OCI-LY1 (cell line): Measurements from ENCODE around the gene ANKRD6.

Experiments
- EZH2 ChIP-seq: fragments of 200-600 bp; sonication (generic), shearing (Covaris generic); IDR thresholded peaks from 2 replicates; pipeline ENCODE4 v1.8.0; 2017; ENCODE audit warnings: borderline replicate concordance, mixed run types, mild to moderate bottlenecking, antibody characterized with exemption, low read length, moderate library complexity, mixed read lengths
- TF ChIP-seq, protein P1 (sequence below): fragments of 200-600 bp; sonication (generic), shearing (Covaris generic); IDR thresholded peaks from 2 replicates; pipeline ENCODE4 v1.5.1; 2017; ENCODE audit warnings: mild to moderate bottlenecking, antibody characterized with exemption, low read length, moderate library complexity, mixed read lengths

DNA sequence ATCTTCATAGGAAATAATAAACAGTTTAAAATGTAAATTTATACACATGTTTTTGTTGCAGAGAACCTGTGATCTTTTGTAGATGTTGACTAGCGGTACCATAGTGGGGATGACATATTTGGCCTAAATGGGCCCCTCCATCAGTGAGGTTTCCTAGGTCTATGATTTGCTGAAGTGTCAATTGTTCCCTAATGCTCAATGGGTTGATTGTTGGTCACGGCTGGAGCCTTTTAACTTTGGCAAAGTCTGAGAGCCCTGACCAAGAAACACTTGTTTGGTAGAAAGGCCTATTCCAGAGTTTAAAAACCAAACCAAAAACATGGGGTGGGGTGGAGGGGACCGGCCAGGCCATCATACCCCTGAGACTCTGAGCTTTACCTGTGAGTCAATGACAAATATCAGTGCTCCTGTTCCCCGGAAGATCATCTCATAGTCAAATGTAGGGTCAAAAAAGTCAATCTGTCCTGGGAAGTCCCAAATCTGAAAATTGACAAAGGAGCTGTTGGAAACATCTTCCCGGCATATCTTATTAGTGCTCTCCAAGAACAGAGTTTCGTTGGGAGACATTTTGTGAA is 45.9 kb upstream of the ANKRD6 start:
- TF ChIP-seq, protein P1, sequence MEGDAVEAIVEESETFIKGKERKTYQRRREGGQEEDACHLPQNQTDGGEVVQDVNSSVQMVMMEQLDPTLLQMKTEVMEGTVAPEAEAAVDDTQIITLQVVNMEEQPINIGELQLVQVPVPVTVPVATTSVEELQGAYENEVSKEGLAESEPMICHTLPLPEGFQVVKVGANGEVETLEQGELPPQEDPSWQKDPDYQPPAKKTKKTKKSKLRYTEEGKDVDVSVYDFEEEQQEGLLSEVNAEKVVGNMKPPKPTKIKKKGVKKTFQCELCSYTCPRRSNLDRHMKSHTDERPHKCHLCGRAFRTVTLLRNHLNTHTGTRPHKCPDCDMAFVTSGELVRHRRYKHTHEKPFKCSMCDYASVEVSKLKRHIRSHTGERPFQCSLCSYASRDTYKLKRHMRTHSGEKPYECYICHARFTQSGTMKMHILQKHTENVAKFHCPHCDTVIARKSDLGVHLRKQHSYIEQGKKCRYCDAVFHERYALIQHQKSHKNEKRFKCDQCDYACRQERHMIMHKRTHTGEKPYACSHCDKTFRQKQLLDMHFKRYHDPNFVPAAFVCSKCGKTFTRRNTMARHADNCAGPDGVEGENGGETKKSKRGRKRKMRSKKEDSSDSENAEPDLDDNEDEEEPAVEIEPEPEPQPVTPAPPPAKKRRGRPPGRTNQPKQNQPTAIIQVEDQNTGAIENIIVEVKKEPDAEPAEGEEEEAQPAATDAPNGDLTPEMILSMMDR, result no peak
- no peak for TF ChIP-seq EZH2
